Duodenal mucosa (tissue), 2 donors: Measurements from ENCODE around the gene GRIN3B.

Experiments used
- H3K27ac ChIP-seq: one replicate; pipeline ENCODE4 v1.7.0; 2013; ENCODE audit warnings: low read depth, low read length
- H3K27me3 ChIP-seq, 2 donors: one replicate each; pipeline ENCODE4 v1.7.0; 2013; ENCODE audit warnings: low read length in 2 of 2, control low read depth in 1 of 2; ENCODE audit not compliant: insufficient read depth in 2 of 2, control insufficient read depth in 1 of 2
- H3K36me3 ChIP-seq, 2 donors: one replicate each; pipeline ENCODE4 v1.7.0; 2013; ENCODE audit warnings: low read length in 2 of 2, control low read depth in 1 of 2; ENCODE audit not compliant: insufficient read depth in 2 of 2, control insufficient read depth in 1 of 2
- H3K4me1 ChIP-seq, 2 donors: one replicate each; pipeline ENCODE4 v1.7.0; 2013; ENCODE audit warnings: low read length in 2 of 2, control low read depth in 1 of 2; ENCODE audit not compliant: insufficient read depth in 2 of 2, control insufficient read depth in 1 of 2
- H3K4me3 ChIP-seq, 2 donors: one replicate each; pipeline ENCODE4 v1.7.0; 2013; ENCODE audit warnings: low read length in 2 of 2, low read depth in 1 of 2
- H3K9ac ChIP-seq, 2 donors: one replicate each; pipeline ENCODE4 v1.7.0; 2013; ENCODE audit warnings: low read length in 2 of 2, low read depth in 1 of 2
- H3K9me3 ChIP-seq, 2 donors: one replicate each; pipeline ENCODE4 v1.7.0; 2013; ENCODE audit warnings: low read length in 2 of 2, control low read depth in 1 of 2; ENCODE audit not compliant: control insufficient read depth in 1 of 2

Gene GRIN3B, protein sequence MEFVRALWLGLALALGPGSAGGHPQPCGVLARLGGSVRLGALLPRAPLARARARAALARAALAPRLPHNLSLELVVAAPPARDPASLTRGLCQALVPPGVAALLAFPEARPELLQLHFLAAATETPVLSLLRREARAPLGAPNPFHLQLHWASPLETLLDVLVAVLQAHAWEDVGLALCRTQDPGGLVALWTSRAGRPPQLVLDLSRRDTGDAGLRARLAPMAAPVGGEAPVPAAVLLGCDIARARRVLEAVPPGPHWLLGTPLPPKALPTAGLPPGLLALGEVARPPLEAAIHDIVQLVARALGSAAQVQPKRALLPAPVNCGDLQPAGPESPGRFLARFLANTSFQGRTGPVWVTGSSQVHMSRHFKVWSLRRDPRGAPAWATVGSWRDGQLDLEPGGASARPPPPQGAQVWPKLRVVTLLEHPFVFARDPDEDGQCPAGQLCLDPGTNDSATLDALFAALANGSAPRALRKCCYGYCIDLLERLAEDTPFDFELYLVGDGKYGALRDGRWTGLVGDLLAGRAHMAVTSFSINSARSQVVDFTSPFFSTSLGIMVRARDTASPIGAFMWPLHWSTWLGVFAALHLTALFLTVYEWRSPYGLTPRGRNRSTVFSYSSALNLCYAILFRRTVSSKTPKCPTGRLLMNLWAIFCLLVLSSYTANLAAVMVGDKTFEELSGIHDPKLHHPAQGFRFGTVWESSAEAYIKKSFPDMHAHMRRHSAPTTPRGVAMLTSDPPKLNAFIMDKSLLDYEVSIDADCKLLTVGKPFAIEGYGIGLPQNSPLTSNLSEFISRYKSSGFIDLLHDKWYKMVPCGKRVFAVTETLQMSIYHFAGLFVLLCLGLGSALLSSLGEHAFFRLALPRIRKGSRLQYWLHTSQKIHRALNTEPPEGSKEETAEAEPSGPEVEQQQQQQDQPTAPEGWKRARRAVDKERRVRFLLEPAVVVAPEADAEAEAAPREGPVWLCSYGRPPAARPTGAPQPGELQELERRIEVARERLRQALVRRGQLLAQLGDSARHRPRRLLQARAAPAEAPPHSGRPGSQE

DNA sequence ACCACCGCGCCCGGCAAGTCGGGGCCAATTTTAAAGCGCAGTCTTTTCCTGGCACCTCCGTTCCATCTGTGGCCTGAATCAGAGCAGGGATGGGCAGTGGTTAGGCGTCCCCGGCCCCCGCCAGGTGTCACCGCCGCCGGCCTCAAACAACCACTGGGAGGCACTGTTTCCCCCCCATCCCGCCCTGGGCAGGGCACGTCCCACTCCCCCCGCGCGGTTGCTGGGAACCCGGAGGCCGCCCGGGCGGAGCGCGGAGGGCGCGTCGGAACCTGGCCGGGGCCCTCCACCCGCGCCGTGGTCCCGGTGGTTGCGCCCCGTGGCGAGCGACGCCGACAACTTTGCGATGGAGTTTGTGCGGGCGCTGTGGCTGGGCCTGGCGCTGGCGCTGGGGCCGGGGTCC is at the start of gene GRIN3B:
GRIN3B (plus strand) TSS at position 325 of the 400 bp plus-strand sequence; CDS start at position 344, 19 bp downstream.
- H3K9ac ChIP-seq: no peak within 1 kb of the TSS
- H3K27ac ChIP-seq: no peak within 1 kb of the TSS
- H3K36me3 ChIP-seq: no peaks in the 10 kb centered on the region
- no peaks in the 10 kb centered on the region for H3K9me3 ChIP-seq
- peaks cover 51 to 64% of the 10 kb centered on the region in 2 donors for H3K27me3 ChIP-seq
- H3K4me1 ChIP-seq: no peaks in the 10 kb centered on the region
- H3K4me3 ChIP-seq: no peak within 1 kb of the TSS

DNA sequence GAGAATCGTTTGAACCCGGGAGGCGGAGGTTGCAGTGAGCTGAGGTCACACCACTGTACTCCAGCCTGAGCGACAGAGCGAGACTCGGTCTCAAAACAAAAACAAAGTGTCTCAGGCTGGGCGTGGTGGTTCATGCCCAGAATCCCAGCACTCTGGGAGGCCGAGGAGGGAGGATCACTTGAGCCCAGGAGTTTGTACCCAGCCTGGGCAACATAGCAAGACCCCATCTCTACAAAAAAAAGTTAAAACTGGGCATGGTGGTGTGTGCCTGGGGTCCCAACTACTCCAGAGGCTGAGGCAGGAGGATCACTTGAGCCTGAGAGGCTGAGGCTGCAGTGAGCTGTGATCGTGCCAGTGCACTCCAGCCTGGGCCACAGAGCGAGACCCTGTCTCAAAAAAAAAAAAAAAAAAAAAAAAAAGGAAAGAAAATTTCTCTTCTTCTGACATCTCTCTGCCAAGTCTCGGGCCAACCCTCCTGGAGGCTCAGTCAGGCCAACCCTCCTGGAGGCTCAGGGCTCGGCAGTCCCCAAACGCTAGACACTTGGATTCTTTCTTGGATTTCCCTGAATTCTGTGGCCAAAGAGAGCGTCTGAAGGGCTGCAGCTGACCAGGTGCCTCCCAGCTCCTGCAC is 48.1 kb upstream of the GRIN3B start:
- Histone ChIP-seq H3K36me3 (no peaks in the 10 kb centered on the region), H3K27ac (no peak overlapping the region), H3K27me3 (no peaks in the 10 kb centered on the region), H3K9me3 (no peaks in the 10 kb centered on the region), H3K9ac (peak overlapping the region in 1 of 2 donors; percentile 18), H3K4me1 (peaks cover 13 to 25% of the 10 kb centered on the region in 2 donors), H3K4me3 (peak overlapping the region; percentile 28 to 43)

DNA sequence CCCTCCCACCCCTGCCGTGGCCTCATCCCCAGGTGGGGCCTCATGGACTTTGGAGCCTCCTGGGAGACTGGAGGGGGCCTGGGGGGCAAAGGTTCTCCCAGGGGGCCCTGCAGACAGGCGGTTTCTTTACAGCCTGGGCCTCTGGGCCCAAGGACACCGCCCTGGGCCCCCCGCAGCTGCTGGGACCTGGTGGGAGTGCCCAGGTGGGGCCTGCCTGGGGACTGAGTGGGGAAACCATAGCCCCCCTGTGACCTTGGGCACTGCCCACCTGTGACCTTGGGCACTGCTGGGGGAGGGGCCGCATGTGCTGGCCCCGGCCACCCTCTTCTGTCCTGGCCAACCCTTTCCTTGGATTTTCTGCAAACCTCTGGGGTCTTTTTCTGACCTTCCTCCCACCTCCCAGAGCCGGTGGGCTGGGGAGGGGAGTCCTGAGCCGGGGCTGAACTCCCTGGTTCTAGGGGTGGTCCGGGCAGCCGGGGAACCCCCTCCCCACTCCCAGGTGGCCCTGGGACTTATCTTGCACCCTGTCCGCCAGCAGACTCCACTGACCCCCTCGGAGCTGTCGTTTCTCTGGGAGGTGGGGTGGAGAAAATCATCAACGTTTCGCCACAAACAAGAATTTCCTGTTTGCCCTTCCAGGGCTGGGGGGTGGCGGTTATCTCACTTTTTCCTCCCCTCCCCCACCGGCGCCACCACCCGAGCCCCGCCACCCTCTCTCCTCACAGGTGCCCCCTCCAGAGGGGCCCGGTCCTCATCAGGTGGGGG is 47.4 kb upstream of the GRIN3B start:
- Histone ChIP-seq H3K9ac (peak overlapping the region in 1 of 2 donors; percentile 18), H3K4me3 (peak overlapping the region; percentile 28 to 43), H3K9me3 (no peaks in the 10 kb centered on the region), H3K4me1 (peaks cover 13 to 25% of the 10 kb centered on the region in 2 donors), H3K27me3 (no peaks in the 10 kb centered on the region), H3K36me3 (no peaks in the 10 kb centered on the region), H3K27ac (no peak overlapping the region)

DNA sequence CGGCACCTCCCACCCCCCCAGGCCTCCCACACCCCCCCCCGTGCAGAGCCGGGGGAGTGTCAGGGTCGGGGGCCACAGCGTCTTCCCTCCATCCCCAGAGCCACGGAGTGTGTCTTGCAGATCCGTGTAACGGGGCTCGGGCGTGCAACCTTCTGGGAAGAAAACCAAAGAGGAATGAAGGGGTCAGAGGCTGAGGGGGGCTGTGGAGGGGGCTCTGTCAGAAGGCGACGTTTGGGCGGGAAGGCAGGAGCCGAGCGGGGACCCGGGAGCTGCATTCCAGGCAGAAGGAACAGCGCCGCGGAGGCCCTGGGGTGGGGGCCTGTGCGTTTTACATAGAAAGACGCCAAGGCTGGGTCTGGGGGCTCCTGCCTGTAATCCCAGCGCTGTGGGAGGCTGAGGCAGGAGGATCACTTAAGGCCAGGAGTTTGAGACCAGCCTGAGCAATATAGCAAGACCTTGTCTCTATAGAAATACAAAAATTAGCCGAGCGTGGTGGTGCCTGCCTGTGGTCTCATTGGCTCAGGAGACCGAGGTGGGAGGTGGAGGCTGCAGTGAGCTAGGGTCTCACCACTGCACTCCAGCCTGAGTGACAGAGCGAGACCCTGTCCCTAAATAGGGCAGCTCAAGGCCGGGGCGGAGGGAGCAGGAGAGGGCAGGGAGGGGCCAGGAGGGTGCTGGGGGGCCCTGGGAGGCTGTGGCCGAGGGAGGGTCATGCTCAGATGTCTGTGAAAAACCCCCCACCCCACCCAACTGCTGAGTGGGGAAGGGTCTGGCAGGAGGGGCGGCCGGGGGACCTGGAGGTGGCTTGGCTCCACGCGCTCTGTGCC is 46.6 kb upstream of the GRIN3B start:
- Histone ChIP-seq H3K4me3 (no peak overlapping the region), H3K27me3 (no peaks in the 10 kb centered on the region), H3K36me3 (no peaks in the 10 kb centered on the region), H3K27ac (no peak overlapping the region), H3K9ac (peak overlapping the region in 1 of 2 donors; percentile 18), H3K4me1 (peaks cover 13 to 25% of the 10 kb centered on the region in 2 donors), H3K9me3 (no peaks in the 10 kb centered on the region)

DNA sequence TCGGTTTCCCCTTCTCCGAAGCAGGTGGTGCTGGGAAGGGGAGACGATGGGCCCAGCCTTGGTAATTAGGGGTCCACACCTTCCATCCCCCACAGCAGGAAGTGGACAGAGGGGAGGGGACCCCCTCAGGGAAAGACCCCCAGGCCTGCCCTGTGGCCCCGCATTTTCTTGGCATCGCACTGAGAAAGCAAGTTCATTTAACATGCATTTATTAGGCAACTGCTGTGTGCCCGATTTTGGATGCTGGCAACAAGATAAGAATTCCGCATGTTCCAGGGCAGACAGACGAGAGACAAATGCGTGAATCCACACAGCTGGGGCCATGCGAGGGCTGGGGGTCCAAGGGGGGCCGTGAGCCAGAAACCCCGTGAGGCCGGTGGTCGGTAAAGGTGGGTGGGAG is 45.9 kb upstream of the GRIN3B start:
- H3K9me3 ChIP-seq: no peaks in the 10 kb centered on the region
- H3K4me1 ChIP-seq: peaks cover 13 to 25% of the 10 kb centered on the region in 2 donors
- no peaks in the 10 kb centered on the region for H3K36me3 ChIP-seq
- no peak overlapping the region for H3K4me3 ChIP-seq
- no peaks in the 10 kb centered on the region for H3K27me3 ChIP-seq
- no peak overlapping the region for H3K27ac ChIP-seq
- H3K9ac ChIP-seq: no peak overlapping the region

DNA sequence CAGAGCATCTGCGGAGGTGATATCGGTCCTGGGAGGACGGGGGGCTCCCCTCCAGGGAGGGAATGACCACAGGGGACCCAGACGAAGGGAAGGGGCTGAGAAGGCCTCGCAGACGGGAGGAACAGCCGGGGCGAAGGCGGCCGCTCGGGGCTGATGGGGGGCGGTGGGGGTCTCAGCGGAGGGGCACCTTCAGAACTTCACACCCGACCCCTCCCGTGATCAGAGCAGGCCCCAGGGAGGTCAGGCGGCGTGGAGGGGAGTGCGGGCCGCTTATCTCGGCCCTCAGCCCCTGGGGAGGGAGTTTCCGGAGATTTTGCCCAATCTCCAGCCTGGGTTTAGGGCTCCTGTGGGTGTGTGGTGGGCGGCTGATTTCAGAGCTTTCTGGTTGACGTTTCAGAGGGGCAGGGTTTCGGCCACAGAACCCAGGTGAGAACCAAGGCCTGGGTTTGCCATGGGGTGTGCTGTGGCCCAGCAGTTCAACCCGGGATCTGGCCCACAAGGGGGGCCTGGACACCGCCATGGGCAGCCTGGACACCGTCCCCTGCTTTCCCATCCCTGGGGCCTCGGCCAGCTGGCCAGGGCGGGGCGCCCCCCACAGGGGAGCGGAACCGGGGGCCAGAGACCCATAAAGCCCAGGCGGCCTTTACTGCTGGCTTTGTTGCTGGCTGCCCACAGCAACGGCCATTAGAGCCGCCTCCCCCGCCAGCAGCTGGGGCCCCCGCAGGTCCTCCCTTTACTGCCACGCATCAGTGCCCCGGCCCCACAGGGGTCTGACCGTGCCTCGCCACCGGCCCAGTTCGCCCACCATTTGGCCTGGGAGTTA is 45.3 kb upstream of the GRIN3B start:
- Histone ChIP-seq H3K4me3 (no peak overlapping the region), H3K36me3 (no peaks in the 10 kb centered on the region), H3K9ac (no peak overlapping the region), H3K27ac (no peak overlapping the region), H3K4me1 (peaks cover 13 to 25% of the 10 kb centered on the region in 2 donors), H3K27me3 (no peaks in the 10 kb centered on the region), H3K9me3 (no peaks in the 10 kb centered on the region)

DNA sequence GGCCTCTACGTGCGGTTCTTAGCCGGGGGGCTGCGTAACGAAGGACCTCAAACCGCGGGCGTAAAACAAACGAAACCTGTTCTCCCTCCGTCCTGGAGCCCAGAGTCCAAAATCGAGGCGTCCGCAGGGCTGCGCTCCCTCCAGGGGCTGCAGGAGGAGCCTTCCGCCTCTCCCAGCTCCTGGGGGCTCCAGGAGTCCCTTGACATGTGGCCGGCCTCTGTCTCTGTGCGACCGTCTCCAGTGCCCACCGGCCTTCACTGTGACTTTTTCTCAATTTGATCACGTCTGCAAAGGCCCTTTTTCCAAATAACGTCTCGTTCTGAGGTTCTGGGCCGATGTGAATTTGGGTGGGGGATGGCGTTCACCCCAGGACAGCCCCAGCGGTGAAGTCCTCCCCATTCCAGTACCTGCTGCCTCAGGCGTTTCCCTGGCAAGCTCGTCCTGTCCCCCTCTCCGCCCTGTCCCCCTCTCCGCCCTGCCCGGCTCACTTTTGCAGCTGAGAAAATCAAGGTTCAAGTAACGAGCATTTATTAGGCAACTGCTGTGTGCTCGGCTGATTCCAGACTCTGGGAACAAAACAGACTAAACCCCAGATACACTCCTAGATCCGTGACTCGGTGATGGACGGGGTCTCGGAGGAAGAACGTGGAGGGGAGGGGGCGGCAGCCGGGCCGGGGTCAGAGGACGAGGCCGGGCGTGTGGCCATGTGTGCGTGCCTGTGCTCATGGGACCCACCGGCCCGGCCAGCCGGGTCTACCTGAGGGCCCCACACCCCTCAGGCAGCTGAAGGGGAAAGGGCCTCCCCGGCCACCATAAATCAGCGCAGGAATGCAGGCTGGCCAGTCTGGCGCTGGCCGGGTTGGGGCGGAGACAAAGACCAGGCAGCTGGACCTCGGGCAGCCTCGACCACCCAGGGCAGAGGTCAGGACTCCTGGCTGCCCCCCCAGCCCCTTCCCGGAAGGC is 44.1 kb upstream of the GRIN3B start:
- Histone ChIP-seq H3K9ac (no peak overlapping the region), H3K9me3 (no peaks in the 10 kb centered on the region), H3K4me1 (peaks cover 13 to 25% of the 10 kb centered on the region in 2 donors), H3K27ac (no peak overlapping the region), H3K4me3 (no peak overlapping the region), H3K27me3 (no peaks in the 10 kb centered on the region), H3K36me3 (no peaks in the 10 kb centered on the region)
